Measurements from ENCODE around the gene HAVCR1. TPM values are rescaled to one million over a fixed set of nuclear protein-coding genes. Genes with fewer than 3 reads are reported as not detected.

The HAVCR1 gene
- total RNA-seq, 1 experiment from 2014 or later = 0.36 TPM

- in situ Hi-C loops (cut with HindIII; ENCODE audit: low pct_unique_long_range_greater_than_20kb, low sequenced_read_pairs) (no loop called here), intact Hi-C loops (cut with micrococcal nuclease; ENCODE audit: unreplicated experiment) (no loop called here)
- no TSS peak for BruUV-seq (replicated peaks)
- Histone ChIP-seq H3K27ac (ENCODE audit: low read length) (no peak overlapping the region), H3K4me3 (ENCODE audit: low read depth in 2 of 2, low read length in 2 of 2) (no peak overlapping the region), H3K9me3 (ENCODE audit: control insufficient read depth, insufficient read depth, low read depth, low read length) (no peaks in the 10 kb centered on the region), H3K4me1 (ENCODE audit: control insufficient read depth, insufficient read depth, low read length) (no peaks in the 10 kb centered on the region), H3K27me3 (ENCODE audit: control insufficient read depth, insufficient read depth, low read length) (no peaks in the 10 kb centered on the region), H3K36me3 (ENCODE audit: control insufficient read depth, insufficient read depth, low read length) (no peaks in the 10 kb centered on the region)
- DNase-seq (ENCODE audit: low read depth, low spot score) (no peak), ATAC-seq (no peak)
- POLR2A ChIA-PET = no interaction called here
- CTCF ChIA-PET = no interaction called here
- TF ChIP-seq REST (IDR thresholded peaks at IDR 0.05; ENCODE audit: insufficient read depth in 1 of 2, low read depth in 2 of 2, low read length in 1 of 2) = no peak
- no peak for TF ChIP-seq CTCF (IDR thresholded peaks at IDR 0.05)
- TF ChIP-seq TCF7L2 (IDR thresholded peaks at IDR 0.05; ENCODE audit: low read depth, low read length) = no peak
- no peak for TF ChIP-seq POLR2AphosphoS5 (IDR thresholded peaks at IDR 0.05; ENCODE audit: low read depth, low read length)
Observed at GRCh38 chr5:157068785-157069184, 9.9 kb upstream of the HAVCR1 start.

- Histone ChIP-seq H3K9me3 (ENCODE audit: control insufficient read depth, insufficient read depth, low read depth, low read length) (no peaks in the 10 kb centered on the region), H3K27me3 (ENCODE audit: control insufficient read depth, insufficient read depth, low read length) (no peaks in the 10 kb centered on the region), H3K36me3 (ENCODE audit: control insufficient read depth, insufficient read depth, low read length) (no peaks in the 10 kb centered on the region), H3K27ac (ENCODE audit: low read length) (no peak overlapping the region), H3K4me3 (ENCODE audit: low read depth in 2 of 2, low read length in 2 of 2) (no peak overlapping the region), H3K4me1 (ENCODE audit: control insufficient read depth, insufficient read depth, low read length) (no peaks in the 10 kb centered on the region)
- intact Hi-C loops (cut with micrococcal nuclease; ENCODE audit: unreplicated experiment) = no loop called here
- DNase-seq (ENCODE audit: low read depth, low spot score) (no peak), ATAC-seq (no peak)
- ChIA-PET CTCF (no interaction called here), POLR2A (no interaction called here)
- no TSS peak for BruUV-seq (replicated peaks)
- TF ChIP-seq TCF7L2 (IDR thresholded peaks at IDR 0.05; ENCODE audit: low read depth, low read length) (no peak), REST (IDR thresholded peaks at IDR 0.05; ENCODE audit: insufficient read depth in 1 of 2, low read depth in 2 of 2, low read length in 1 of 2) (no peak), POLR2AphosphoS5 (IDR thresholded peaks at IDR 0.05; ENCODE audit: low read depth, low read length) (no peak), CTCF (IDR thresholded peaks at IDR 0.05) (no peak), SIN3A (IDR thresholded peaks at IDR 0.05; ENCODE audit: borderline replicate concordance, insufficient read depth, low read depth, low read length) (no peak)
- in situ Hi-C loops (cut with HindIII; ENCODE audit: low pct_unique_long_range_greater_than_20kb, low sequenced_read_pairs) = no loop called here
Observed at GRCh38 chr5:157068339-157068738, 9.4 kb upstream of the HAVCR1 start.
